HG02610 (cell line): Measurements from ENCODE around the gene GALNT18.

Experiments used
- ATAC-seq: cut with Tn5 transposase; IDR thresholded peaks from one replicate; pipeline ENCODE4 v1.9.1; 2021; ENCODE audit warnings: mild to moderate bottlenecking, moderate library complexity; ENCODE audit not compliant: unreplicated experiment

Gene GALNT18

DNA sequence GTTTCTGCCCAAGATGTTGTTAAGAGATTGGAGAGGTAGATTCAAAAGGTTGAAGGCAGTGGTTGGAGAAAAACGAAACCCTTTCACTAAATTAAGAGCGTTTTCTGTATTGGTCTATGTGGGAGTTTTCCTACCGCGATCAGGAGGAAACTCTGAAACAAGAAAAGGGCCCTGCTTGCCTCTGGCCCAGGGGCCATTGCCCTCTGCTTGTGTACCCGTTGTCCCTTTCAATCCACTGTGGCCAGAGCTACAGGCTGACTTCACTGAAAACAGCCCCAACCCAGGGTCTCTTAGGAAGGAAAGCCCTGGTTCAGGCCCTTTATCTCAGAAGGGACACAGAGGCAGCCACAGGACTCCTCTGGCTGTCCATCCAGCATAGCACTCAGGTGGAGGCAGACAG lies 367.8 kb downstream of the GALNT18 start:
- no peak for ATAC-seq

GRCh38 chr11:11253497-11253896 lies 368.3 kb downstream of the GALNT18 start:
- ATAC-seq = no peak

GRCh38 chr11:11252403-11252802 lies 369.4 kb downstream of the GALNT18 start:
- ATAC-seq = no peak

DNA sequence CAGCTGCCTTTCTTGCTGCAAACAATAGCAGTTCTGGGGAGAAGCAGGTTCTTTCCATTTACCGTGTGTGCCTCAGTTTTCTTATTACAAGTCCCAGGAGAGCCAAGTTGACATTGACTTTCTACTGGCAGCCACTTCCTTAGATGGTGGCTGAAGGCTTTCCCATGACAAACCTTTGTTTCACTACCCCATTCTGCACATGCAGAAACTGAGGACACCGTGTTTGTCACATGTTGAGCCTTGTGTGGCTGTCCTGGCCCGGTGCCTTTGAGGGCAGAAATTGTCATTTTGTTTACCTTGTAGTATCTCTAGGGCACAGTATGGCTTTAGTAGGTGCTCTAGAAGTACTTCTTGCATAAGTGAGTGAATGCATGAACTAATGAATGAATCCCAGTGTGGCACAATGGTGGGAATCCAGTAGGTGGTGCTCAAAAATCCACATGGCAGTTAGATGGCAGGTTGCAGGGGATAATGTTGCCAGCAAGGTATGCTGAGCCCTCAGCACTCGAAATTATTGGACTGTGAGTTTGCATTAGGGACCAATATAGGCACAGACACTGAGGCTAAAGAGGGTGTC lies 370.3 kb downstream of the GALNT18 start:
- no peak for ATAC-seq

- ATAC-seq = no peak
Measured at GRCh38 chr11:11250470-11250869, 371.3 kb downstream of the GALNT18 start.

- no peak for ATAC-seq
Measured at GRCh38 chr11:11247576-11247975, 374.2 kb downstream of the GALNT18 start.

- no peak for ATAC-seq
Measured at GRCh38 chr11:11247086-11247485, 374.7 kb downstream of the GALNT18 start.

DNA sequence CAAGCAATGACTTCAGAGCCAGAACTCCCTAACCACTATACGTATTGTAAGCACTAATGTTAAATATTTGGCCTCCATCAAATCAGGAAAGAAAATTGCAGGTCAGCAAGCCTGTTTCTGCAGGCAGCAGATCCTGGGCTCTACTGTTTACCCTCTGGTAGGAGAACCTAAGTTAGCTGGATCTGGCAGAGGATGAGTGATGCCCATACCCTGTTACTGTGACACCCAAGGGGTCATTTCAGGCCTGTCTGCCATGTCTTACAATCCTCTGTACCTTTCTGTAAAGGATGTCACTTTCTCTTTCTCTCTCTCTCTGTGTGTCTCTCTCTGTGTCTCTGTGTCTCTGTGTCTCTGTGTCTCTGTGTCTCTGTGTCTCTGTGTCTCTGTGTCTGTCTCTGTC lies 375.6 kb downstream of the GALNT18 start:
- ATAC-seq = no peak

- ATAC-seq = no peak
Measured at GRCh38 chr11:11245453-11245852, 376.4 kb downstream of the GALNT18 start.

DNA sequence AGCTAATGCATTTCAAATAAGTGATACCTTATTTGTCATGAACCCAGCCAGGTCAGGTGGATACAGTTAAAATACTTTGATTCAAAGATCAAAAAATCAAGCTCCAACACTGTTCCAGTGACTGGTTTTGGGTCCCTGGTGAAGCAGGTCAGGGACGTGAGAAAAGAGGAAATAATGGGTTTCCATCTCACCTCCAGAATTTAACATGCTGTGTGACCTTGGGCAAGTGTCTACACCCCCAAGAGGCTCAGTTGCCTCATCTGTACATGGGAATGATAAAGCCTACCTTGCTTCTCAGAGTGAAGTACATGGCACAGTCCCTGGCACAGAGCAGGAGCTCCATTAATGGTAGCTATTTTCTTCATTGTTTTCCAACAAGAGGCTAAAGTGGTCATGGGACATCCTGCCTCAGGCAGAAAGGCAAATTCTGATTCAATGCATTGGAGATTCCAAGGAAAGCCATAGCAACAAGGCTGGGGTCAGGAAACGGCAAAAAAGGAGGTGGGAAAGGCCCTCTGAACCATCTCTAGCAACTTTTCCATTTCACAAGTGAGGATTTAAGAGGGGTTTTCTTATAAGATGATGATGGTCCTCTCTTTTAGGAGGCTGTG lies 377.2 kb downstream of the GALNT18 start:
- ATAC-seq = no peak

DNA sequence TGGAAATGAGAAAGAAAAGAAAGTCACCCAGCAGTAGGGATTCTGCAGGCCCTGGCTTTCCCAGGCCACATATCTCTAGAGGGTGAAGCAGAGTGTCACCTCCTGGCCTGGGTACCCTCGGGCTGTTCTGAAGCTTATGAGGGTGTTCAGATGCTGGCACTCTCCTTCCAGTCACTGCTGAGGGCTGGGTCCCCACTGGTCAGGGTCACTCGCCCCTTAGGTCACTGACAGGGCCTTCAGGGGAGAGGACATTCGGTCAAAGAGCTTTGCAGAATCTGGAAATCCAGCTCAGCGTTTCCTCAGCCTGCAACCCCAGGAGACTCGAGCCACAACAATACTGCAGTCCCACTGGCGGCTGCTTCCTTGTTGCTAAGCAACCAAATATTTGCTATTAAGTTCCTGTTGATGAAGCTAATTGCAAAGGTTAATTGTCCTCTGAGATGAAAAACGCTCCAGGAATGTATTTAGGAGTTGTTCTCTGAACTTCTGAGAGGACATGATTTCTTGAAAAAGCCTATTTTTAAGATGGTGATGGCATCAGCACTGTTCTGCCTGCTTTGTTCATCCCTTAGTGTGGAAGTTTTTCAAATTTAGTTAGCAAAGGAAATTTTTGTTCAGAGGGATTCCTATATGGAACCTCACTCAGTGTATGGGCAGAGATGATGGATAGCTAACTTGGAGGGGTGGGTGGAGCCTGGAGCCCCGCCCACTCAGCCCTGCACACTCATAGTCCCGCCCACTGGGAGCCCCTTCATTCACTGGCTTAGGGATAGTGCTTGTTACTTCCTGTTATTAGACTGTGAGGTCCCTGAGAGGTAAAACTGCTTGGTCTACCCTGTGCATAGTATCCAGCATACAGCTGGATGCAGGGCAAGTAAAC lies 378.0 kb downstream of the GALNT18 start:
- no peak for ATAC-seq

- ATAC-seq = no peak
Measured at GRCh38 chr11:11243209-11243589, 378.6 kb downstream of the GALNT18 start.

DNA sequence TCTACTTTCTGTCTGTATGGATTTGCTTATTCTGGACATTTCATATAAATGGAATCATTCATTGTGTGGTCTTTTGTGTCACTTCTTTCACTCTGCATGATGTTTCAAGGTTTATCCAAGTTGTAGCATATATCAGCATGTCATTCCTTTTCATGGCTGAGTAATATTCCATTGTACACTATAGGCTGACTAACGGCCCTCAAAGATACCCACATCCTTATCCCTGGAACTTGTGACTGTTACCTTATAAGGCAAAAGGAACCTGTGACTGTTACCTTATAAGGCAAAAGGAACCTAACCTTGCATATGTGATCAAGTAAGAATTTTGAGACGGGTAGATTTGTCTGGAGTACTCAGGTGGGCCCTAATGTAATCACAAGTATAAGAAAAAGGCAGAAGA lies 380.5 kb downstream of the GALNT18 start:
- no peak for ATAC-seq

GRCh38 chr11:11239959-11240358 lies 381.8 kb downstream of the GALNT18 start:
- ATAC-seq = no peak

- no peak for ATAC-seq
Measured at GRCh38 chr11:11237070-11237832, 384.6 kb downstream of the GALNT18 start.

DNA sequence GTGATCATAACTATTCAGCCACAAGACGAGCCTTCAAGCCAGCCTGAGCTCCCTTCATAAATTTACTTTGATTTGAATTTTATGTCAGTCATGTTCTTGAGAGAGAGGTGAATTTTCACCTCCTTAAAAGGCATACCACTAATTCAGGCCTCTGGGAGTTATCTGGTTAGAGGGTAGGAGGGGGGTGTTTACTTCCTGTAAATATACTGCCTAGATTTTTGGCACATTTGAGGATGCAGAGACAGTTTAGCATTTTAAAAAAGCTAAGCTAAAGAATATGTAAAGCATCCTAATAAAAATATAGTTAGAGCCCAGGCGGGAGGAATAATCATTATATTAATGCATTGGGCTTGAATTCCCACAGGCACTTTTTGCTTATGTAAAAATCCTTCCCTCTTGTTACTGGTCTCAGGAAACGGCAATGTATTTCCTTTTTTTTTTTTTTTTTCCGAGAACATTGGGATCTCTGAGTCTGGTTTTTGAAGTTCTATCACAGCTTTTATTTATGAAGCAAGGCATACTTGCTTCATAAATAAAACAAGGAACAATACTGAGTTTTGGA lies 385.2 kb downstream of the GALNT18 start:
- no peak for ATAC-seq

- no peak for ATAC-seq
Measured at GRCh38 chr11:11231763-11232162, 390.0 kb downstream of the GALNT18 start.

DNA sequence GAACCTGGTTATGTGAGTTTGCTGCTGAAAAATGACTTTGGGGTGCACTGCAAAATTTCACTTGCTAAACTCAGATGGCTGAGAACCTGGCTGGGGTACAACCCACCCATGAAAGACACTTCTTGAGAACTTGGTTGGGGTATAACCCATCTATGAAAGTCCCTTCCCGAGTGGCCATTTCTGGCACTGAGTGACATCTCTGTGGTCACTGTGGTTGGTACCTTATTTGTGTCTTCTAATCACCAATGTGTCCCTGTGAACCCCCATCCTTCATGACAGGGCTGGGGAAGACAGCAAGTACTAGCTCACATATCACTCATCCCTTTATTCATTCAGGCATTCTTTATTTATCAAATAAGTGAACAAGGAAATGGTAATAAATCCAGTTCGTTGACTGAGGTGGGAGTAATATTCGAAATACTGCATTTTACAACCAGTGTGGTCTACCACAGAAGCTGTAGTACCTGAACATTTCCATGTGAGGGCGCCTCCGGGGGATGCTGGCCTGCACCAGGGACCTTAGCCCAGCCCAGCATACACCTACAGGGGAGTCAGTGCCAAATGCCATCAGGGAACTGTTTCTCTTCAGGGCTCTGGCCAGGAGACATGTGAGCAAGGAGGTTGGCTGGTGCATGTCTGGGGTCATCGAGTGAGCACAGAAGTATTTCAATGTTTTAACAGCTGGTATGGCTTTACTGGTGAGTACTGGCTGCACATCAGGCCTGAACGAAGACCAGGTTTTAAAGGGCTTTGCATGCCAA lies 390.8 kb downstream of the GALNT18 start:
- peak; percentile 48 for ATAC-seq

GRCh38 chr11:11230087-11230486 lies 391.7 kb downstream of the GALNT18 start:
- no peak for ATAC-seq

DNA sequence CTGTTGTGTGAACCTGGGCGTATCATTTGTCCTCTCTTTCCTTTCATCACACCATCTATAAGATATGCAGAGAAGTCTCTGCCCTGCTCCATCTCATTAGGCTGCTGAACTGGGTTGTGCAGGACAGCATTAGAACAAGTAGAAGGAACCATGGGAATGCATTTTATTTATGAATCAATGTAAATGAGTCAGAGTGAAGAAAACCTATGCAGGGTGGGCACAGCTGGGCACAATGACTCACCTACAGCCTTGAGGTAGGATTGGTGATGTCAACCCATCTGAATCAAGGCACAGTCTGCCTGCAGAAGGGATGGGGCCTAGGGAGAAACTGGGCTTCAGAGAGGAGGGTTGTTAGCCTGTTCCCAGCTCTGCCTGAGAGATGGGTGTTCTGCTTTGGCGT lies 392.2 kb downstream of the GALNT18 start:
- no peak for ATAC-seq
